Activated naive CD4-positive, alpha-beta T cell treated with anti-CD3 and anti-CD28 coated beads for 36 hours (primary cell): Measurements from ENCODE around the gene FSTL1. TPM values are rescaled to one million over a fixed set of nuclear protein-coding genes. Genes with fewer than 3 reads are reported as not detected.

Experiments used
- CTCF ChIA-PET: fragments of 350-600 bp; sonication (Branson Sonifier 250); formaldehyde crosslinking; loops from one replicate; lab custom pipeline; 2021; ENCODE audit warnings: antibody characterized with exemption; lab: Charles Lee
- DNase-seq: peaks from one replicate; pipeline ENCODE4 v3.0.0-alpha.2; 2020
- H3K27ac Mint-ChIP-seq: one replicate; pipeline ENCODE4 v1.8.0; 2021; ENCODE audit warnings: mild to moderate bottlenecking, mixed read lengths
- H3K27me3 Mint-ChIP-seq: one replicate; pipeline ENCODE4 v1.8.0; 2021; ENCODE audit warnings: low read depth, mixed read lengths
- H3K36me3 Mint-ChIP-seq: one replicate; pipeline ENCODE4 v1.8.0; 2021; ENCODE audit warnings: low read depth, mixed read lengths
- H3K4me1 Mint-ChIP-seq: one replicate; pipeline ENCODE4 v1.8.0; 2021; ENCODE audit warnings: low read depth, mixed read lengths
- H3K4me3 Mint-ChIP-seq: one replicate; pipeline ENCODE4 v1.8.0; 2021; ENCODE audit warnings: mild to moderate bottlenecking, moderate library complexity, mixed read lengths
- H3K9me3 Mint-ChIP-seq: one replicate; pipeline ENCODE4 v1.8.0; 2021; ENCODE audit warnings: mixed read lengths
- intact Hi-C: fragments of 100-400 bp; cut with micrococcal nuclease; formaldehyde crosslinking; loops from one replicate; pipeline ENCODE4 v1.15.1; 2023
- total RNA-seq, 2 experiments: library from RNA; stranded (reverse); gene quantifications; one replicate each; pipeline ENCODE4 v1.2.3, GENCODE V29; 2021

Gene FSTL1
- total RNA-seq, 2 experiments from 2014 or later, result 0.40 TPM; not detected in 1

DNA sequence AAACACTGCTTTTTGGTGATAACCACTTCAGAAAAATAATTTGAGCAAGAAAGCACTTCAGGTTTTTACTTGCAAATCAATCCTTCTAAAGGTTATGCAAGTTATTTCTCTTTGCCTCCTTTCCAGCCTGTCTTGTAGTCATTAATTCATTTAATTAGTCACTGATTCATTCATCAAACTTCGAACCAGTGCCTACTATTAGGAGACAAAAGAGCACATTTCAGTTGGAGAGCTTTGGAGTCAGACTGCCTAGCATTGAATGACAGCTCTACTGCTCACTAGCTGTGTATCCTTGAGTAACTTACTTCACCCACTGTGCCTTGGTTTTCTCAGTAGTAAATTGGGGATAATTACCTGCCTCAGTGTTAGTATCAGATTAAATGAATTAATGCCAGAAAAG is 86.7 kb downstream of the FSTL1 start:
- H3K36me3 Mint-ChIP-seq, result no peaks in the 10 kb centered on the region
- DNase-seq, result no peak
- H3K4me1 Mint-ChIP-seq, result no peaks in the 10 kb centered on the region
- H3K27ac Mint-ChIP-seq, result no peak overlapping the region
- CTCF ChIA-PET, result interaction anchor here (0.5 to 1.1 kb wide), 2 partner anchors 13 to 203 kb away, joined by 3 to 4 read pairs; no protein-coding TSS in a partner anchor
- H3K4me3 Mint-ChIP-seq, result no peak overlapping the region
- peaks cover 14% of the 10 kb centered on the region for H3K27me3 Mint-ChIP-seq
- H3K9me3 Mint-ChIP-seq, result no peaks in the 10 kb centered on the region
- intact Hi-C loops, result no loop called here

GRCh38 chr3:120357807-120358206 is 93.0 kb downstream of the FSTL1 start:
- no peak for DNase-seq
- H3K27ac Mint-ChIP-seq, result no peak overlapping the region
- intact Hi-C loops, result loop anchor here (1.0 kb wide), 1 partner anchor 114 kb away; no protein-coding TSS in a partner anchor

DNA sequence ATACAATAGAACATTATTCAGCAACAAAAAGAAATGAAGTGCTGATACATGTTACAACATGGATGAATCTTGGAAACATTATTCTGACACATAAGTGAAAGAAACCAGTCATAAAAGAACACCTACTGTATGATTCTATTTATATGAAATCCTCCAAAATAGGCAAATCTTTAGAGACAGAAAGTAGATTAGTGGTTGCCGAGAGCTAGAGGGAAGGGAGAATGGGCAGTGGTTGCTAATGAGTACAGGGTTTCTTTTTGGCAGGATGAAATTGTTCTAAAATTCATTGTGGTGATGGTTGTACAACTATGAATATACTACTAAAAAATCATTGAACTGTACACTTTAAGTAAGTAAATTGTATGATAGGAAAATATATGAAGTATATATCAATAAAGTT is 95.3 kb downstream of the FSTL1 start:
- H3K27ac Mint-ChIP-seq, result no peak overlapping the region
- CTCF ChIA-PET, result no interaction called here
- no peaks in the 10 kb centered on the region for H3K9me3 Mint-ChIP-seq
- H3K4me3 Mint-ChIP-seq, result no peak overlapping the region
- DNase-seq, result no peak
- H3K27me3 Mint-ChIP-seq, result no peaks in the 10 kb centered on the region
- H3K36me3 Mint-ChIP-seq, result no peaks in the 10 kb centered on the region
- no peaks in the 10 kb centered on the region for H3K4me1 Mint-ChIP-seq
- intact Hi-C loops, result no loop called here

More at GRCh38 chr3:120357807-120358206, 93.0 kb downstream of the FSTL1 start:
- CTCF ChIA-PET, result interaction anchor here (0.7 to 1.3 kb wide), 3 partner anchors 96 to 405 kb away, joined by 3 to 4 read pairs (median 4); no protein-coding TSS in a partner anchor
- Mint-ChIP-seq H3K4me3 (no peak overlapping the region), H3K36me3 (no peaks in the 10 kb centered on the region), H3K4me1 (no peaks in the 10 kb centered on the region), H3K27me3 (peaks cover 3% of the 10 kb centered on the region), H3K9me3 (no peaks in the 10 kb centered on the region)

DNA sequence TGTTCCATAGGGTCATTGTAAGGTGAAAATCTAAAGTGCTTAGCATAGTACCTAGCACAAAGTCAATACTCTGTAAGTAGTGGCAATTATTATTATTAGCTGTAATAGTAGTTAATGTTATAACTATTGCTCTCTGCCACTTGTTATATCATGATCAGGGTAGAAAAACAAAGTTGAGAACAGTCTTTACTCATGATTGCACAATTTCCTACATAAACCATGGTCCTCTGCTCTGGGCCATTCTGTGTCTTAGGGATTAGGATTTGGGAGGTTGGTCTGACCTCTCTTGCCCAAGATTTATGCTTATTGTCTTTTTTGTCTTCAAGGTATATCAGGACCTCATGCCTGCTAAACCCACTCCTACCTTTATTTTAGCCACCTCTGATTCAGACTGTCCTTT is 97.3 kb downstream of the FSTL1 start:
- Mint-ChIP-seq H3K9me3 (no peaks in the 10 kb centered on the region), H3K36me3 (no peaks in the 10 kb centered on the region), H3K27ac (no peak overlapping the region), H3K4me1 (peaks cover 4% of the 10 kb centered on the region), H3K27me3 (no peaks in the 10 kb centered on the region), H3K4me3 (no peak overlapping the region)
- CTCF ChIA-PET, result interaction anchor here (0.7 kb wide), 1 partner anchor 63 kb away, joined by 3 read pairs; no protein-coding TSS in a partner anchor
- intact Hi-C loops, result no loop called here
- DNase-seq, result no peak

- no peak for DNase-seq
- Mint-ChIP-seq H3K27ac (no peak overlapping the region), H3K27me3 (no peaks in the 10 kb centered on the region), H3K36me3 (peaks cover 2% of the 10 kb centered on the region), H3K4me3 (no peak overlapping the region), H3K9me3 (no peaks in the 10 kb centered on the region), H3K4me1 (peaks cover 11% of the 10 kb centered on the region)
- CTCF ChIA-PET, result interaction anchor here (1.1 to 1.6 kb wide), 2 partner anchors 15 to 65 kb away, joined by 3 to 4 read pairs; no protein-coding TSS in a partner anchor
- intact Hi-C loops, result no loop called here
These were observed 98.8 kb downstream of the FSTL1 start for GRCh38 chr3:120352017-120352416.

DNA sequence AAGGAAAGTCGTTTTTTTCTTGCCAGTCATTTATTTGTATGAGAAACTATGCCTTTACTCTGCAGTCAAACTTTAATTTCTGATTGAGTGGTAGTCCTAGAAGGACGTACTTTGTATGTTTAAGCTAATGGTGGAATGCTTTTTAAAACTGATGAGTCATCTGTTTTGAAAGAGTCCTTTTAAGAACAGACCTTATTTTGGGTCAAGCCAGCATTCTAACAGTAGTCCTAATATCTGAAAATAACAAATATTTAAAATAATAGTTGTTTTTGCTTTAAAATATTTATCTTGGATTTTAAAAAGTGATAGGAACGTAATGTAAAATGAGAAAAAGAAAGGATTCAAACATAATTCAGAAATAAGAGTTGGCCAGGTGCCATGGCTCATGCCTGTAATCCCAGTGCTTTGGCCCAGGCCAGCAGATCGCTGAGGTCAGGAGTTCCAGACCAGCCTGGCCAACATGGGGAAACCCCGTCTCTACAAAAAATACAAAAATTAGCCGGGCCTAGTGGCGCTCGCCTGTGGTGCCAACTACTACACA is 100.3 kb downstream of the FSTL1 start:
- no peaks in the 10 kb centered on the region for H3K27me3 Mint-ChIP-seq
- CTCF ChIA-PET, result interaction anchor here (0.7 to 2.2 kb wide), 5 partner anchors 13 to 529 kb away, joined by 3 to 9 read pairs (median 3); no protein-coding TSS in a partner anchor
- no peak for DNase-seq
- intact Hi-C loops, result no loop called here
- no peak overlapping the region for H3K27ac Mint-ChIP-seq
- peaks cover 7% of the 10 kb centered on the region for H3K36me3 Mint-ChIP-seq
- no peaks in the 10 kb centered on the region for H3K9me3 Mint-ChIP-seq
- peak overlapping the region; percentile 48 for H3K4me3 Mint-ChIP-seq
- peaks cover 27% of the 10 kb centered on the region for H3K4me1 Mint-ChIP-seq

DNA sequence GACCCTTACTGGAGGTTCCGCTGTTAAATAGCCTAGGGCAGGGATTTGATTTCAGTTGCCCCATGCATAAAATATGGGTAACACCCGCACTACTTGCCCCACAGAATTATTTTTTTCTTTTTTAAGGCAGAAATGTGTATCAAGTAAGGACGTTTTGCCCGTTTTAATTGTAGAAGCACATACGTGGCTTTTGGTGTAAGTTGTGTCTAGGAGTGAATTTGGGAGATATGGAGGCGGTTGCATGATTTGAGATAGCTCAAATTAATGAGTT is 101.0 kb downstream of the FSTL1 start:
- intact Hi-C loops, result loop anchor here (1.0 to 10.0 kb wide), 15 partner anchors 68 to 1405 kb away; partner anchors contain the start of genes ARHGAP31, CFAP91, GTF2E1 and NDUFB4
- no peak for DNase-seq
- CTCF ChIA-PET, result interaction anchor here (0.5 to 2.2 kb wide), 5 partner anchors 8 to 528 kb away, joined by 3 to 9 read pairs (median 6); no protein-coding TSS in a partner anchor
- Mint-ChIP-seq H3K27me3 (no peaks in the 10 kb centered on the region), H3K4me1 (peaks cover 34% of the 10 kb centered on the region), H3K9me3 (no peaks in the 10 kb centered on the region), H3K4me3 (peak overlapping the region; percentile 89), H3K27ac (peak overlapping the region; percentile 89), H3K36me3 (peaks cover 7% of the 10 kb centered on the region)

- CTCF ChIA-PET, result interaction anchor here (0.5 to 2.2 kb wide), 6 partner anchors 7 to 1752 kb away, joined by 3 to 9 read pairs (median 5); no protein-coding TSS in a partner anchor
- H3K27ac Mint-ChIP-seq, result peak within 1 kb of the TSS; percentile 89
- intact Hi-C loops, result loop anchor here (1.0 to 10.0 kb wide), 15 partner anchors 68 to 1404 kb away; partner anchors contain the start of genes ARHGAP31, CFAP91, GTF2E1 and NDUFB4
- peaks cover 39% of the 10 kb centered on the region for H3K4me1 Mint-ChIP-seq
- peaks cover 7% of the 10 kb centered on the region for H3K36me3 Mint-ChIP-seq
- H3K9me3 Mint-ChIP-seq, result no peaks in the 10 kb centered on the region
- peak; percentile 85 for DNase-seq
- H3K27me3 Mint-ChIP-seq, result no peaks in the 10 kb centered on the region
- H3K4me3 Mint-ChIP-seq, result peak within 1 kb of the TSS; percentile 89
These were observed 101.6 kb downstream of the FSTL1 start, which contains the start of gene LRRC58 for GRCh38 chr3:120348991-120349854. LRRC58 (minus strand) TSS chr3:120349354; CDS start chr3:120349243, 111 bp downstream.

GRCh38 chr3:120348065-120348990 is 102.5 kb downstream of the FSTL1 start:
- H3K9me3 Mint-ChIP-seq, result no peaks in the 10 kb centered on the region
- H3K27me3 Mint-ChIP-seq, result no peaks in the 10 kb centered on the region
- peak overlapping the region; percentile 77 for H3K27ac Mint-ChIP-seq
- intact Hi-C loops, result loop anchor here (2.0 to 10.0 kb wide), 10 partner anchors 104 to 1404 kb away; partner anchors contain the start of genes ARHGAP31, CFAP91, POGLUT1 and TIMMDC1
- CTCF ChIA-PET, result interaction anchor here (1.0 to 2.2 kb wide), 2 partner anchors 11 to 69 kb away, joined by 5 to 9 read pairs; no protein-coding TSS in a partner anchor
- H3K36me3 Mint-ChIP-seq, result peaks cover 10% of the 10 kb centered on the region
- DNase-seq, result peak; percentile 56
- H3K4me3 Mint-ChIP-seq, result peak overlapping the region; percentile 89
- peaks cover 47% of the 10 kb centered on the region for H3K4me1 Mint-ChIP-seq

DNA sequence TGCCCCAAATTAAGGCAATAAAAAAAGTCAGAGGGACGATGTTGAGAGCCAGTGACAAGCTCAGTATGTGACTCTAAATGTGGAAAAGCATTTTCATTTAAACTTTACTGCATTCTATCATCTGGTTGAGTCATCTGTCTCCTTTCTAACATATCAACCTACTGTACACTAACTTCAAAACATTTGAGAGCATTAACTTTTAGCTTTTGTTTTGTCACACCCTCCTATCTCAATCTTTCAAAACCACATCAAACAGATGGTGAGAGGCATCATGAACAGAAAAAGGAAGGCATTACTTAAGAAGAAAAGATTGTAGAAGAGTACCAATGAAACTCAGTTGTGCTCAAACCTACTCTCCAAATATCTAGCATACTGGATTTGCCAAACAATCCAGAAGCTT is 106.4 kb downstream of the FSTL1 start:
- Mint-ChIP-seq H3K9me3 (peaks cover 6% of the 10 kb centered on the region), H3K4me3 (no peak overlapping the region), H3K36me3 (peaks cover 33% of the 10 kb centered on the region), H3K27ac (peak overlapping the region; percentile 37), H3K4me1 (peaks cover 57% of the 10 kb centered on the region), H3K27me3 (no peaks in the 10 kb centered on the region)
- CTCF ChIA-PET, result interaction anchor here (1.3 kb wide), 1 partner anchor 14 kb away, joined by 3 read pairs; no protein-coding TSS in a partner anchor
- no peak for DNase-seq
- intact Hi-C loops, result loop anchor here (1.0 to 10.0 kb wide), 5 partner anchors 433 to 1400 kb away; partner anchors contain the start of genes ARHGAP31, POGLUT1 and TMEM39A
